HCT116 (cell line): Measurements from ENCODE around the gene MXI1. TPM values are rescaled to one million over a fixed set of nuclear protein-coding genes. Genes with fewer than 3 reads are reported as not detected.

Experiments used
- ATAC-seq: fragments of 200-7000 bp; cut with Tn5 transposase; 2 replicates; pipeline ENCODE4 v1.9.1; 2020; ENCODE audit warnings: mild to moderate bottlenecking, moderate library complexity
- BruUV-seq: library from RNA; stranded (reverse); fragments of 400-500 nt; replicated peaks from 2 replicates; lab custom pipeline; 2021; lab: Mats Ljungman, UMichigan
- CTCF ChIA-PET: fragments of 300-600 bp; sonication (Branson Sonifier 250); formaldehyde crosslinking; loops from one replicate; lab custom pipeline; 2021; ENCODE audit warnings: antibody characterized with exemption; lab: Charles Lee
- POLR2A ChIA-PET: fragments of 300-600, 350-600 bp; sonication (Branson Sonifier 250); formaldehyde crosslinking; loops from one replicate; lab custom pipeline; 2021; ENCODE audit warnings: antibody characterized with exemption; lab: Charles Lee
- RAD21 ChIA-PET, 2 experiments: fragments of 300-600 bp; sonication (Branson Sonifier 250); formaldehyde crosslinking; loops; one replicate each; lab custom pipeline; 2023; ENCODE audit warnings: low total read pairs in 2 of 2; ENCODE audit not compliant: uncharacterized antibody in 2 of 2, unreplicated experiment in 2 of 2, low non-redundant PET in 1 of 2; lab: Charles Lee
- DNase-seq: peaks from one replicate; pipeline ENCODE4 v3.0.0-alpha.2; 2010; ENCODE audit warnings: low read depth, low spot score
- H2AFZ ChIP-seq: fragments of 200-600 bp; shearing (Covaris generic), sonication (generic); 2 replicates; pipeline ENCODE4 v1.6.1; 2017; ENCODE audit warnings: low read depth, mixed run types, mixed read lengths, antibody characterized with exemption, low read length; ENCODE audit not compliant: poor library complexity, severe bottlenecking
- H3K27ac ChIP-seq: 2 replicates; pipeline ENCODE4 v1.5.1; 2012; ENCODE audit warnings: low read depth, low read length
- H3K27me3 ChIP-seq: fragments of 200-600 bp; sonication (generic); 2 replicates; pipeline ENCODE4 v1.6.1; 2016; ENCODE audit warnings: mixed run types, low read length, mixed read lengths; ENCODE audit not compliant: insufficient read depth
- H3K36me3 ChIP-seq, 2 experiments: fragments of 200-500 bp in 1 of 2; fragments of 200-600 bp in 1 of 2; sonication (Bioruptor generic) in 1 of 2; sonication (generic) in 1 of 2; 2 replicates each; pipeline versions ENCODE4 v1.5.1 to v1.6.1; 2014 to 2016; ENCODE audit warnings: low read length in 2 of 2, inconsistent platforms in 1 of 2, mixed read lengths in 1 of 2, mixed run types in 1 of 2; ENCODE audit not compliant: insufficient read depth in 2 of 2, control insufficient read depth in 1 of 2
- H3K4me1 ChIP-seq, 2 experiments: fragments of 200-600 bp in 1 of 2; sonication (generic) in 1 of 2; 2 replicates each; pipeline versions ENCODE4 v1.5.1 to v1.6.1; 2012 to 2017; ENCODE audit warnings: low read length in 2 of 2, inconsistent platforms in 1 of 2, mild to moderate bottlenecking in 1 of 2, mixed read lengths in 1 of 2, mixed run types in 1 of 2, moderate library complexity in 1 of 2; ENCODE audit not compliant: insufficient read depth in 2 of 2, control insufficient read depth in 1 of 2
- H3K4me2 ChIP-seq: fragments of 200-600 bp; sonication (generic); 2 replicates; pipeline ENCODE4 v1.6.1; 2017; ENCODE audit warnings: mixed run types, low read length, mixed read lengths
- H3K4me3 ChIP-seq, 2 experiments: fragments of 200-600 bp in 1 of 2; sonication (generic) in 1 of 2; replicated peaks in 1 of 2; 2 replicates each; pipeline ENCODE4 v1.5.1; 2011 to 2016; ENCODE audit warnings: low read length in 2 of 2, control low read depth in 1 of 2, low read depth in 1 of 2, mild to moderate bottlenecking in 1 of 2, mixed read lengths in 1 of 2, mixed run types in 1 of 2
- H3K79me2 ChIP-seq: fragments of 200-600 bp; sonication (generic); 2 replicates; pipeline ENCODE4 v1.6.1; 2017; ENCODE audit warnings: mild to moderate bottlenecking, mixed run types, low read length, moderate library complexity, mixed read lengths; ENCODE audit not compliant: insufficient read depth
- H3K9ac ChIP-seq: fragments of 200-600 bp; sonication (generic); 2 replicates; pipeline ENCODE4 v1.6.1; 2016; ENCODE audit warnings: low read length, mixed read lengths
- H3K9me2 ChIP-seq: fragments of 200-600 bp; sonication (generic), shearing (Covaris generic); 2 replicates; pipeline ENCODE4 v1.6.1; 2017; ENCODE audit warnings: mixed run types, mild to moderate bottlenecking, moderate library complexity; ENCODE audit not compliant: insufficient read depth
- H3K9me3 ChIP-seq, 2 experiments: fragments of 200-500 bp in 1 of 2; fragments of 200-600 bp in 1 of 2; sonication (Bioruptor generic) in 1 of 2; sonication (generic) in 1 of 2; 2 replicates each; pipeline ENCODE4 v1.6.1; 2014 to 2017; ENCODE audit warnings: low read length in 2 of 2, mixed read lengths in 2 of 2, inconsistent platforms in 1 of 2, low read depth in 1 of 2, mild to moderate bottlenecking in 1 of 2, mixed run types in 1 of 2, moderate library complexity in 1 of 2; ENCODE audit not compliant: control insufficient read depth in 1 of 2, insufficient read depth in 1 of 2
- H4K20me1 ChIP-seq: fragments of 200-600 bp; sonication (generic), shearing (Covaris generic); 2 replicates; pipeline ENCODE4 v1.6.1; 2017; ENCODE audit warnings: mixed run types, mild to moderate bottlenecking, moderate library complexity; ENCODE audit not compliant: insufficient read depth
- CEBPB ChIP-seq: IDR thresholded peaks from 2 replicates; pipeline ENCODE4 v1.6.1; 2012; ENCODE audit warnings: low read depth
- CTCF ChIP-seq, 3 experiments: fragments of 200-600 bp in 1 of 3; sonication (generic) in 1 of 3; IDR thresholded peaks in 2 of 3; conservative IDR thresholded peaks in 1 of 3; 2 replicates each; pipeline ENCODE4 v1.5.1; 2012 to 2017; ENCODE audit warnings: low read depth in 2 of 3, low read length in 2 of 3, antibody characterized with exemption in 1 of 3, borderline replicate concordance in 1 of 3, control low read depth in 1 of 3, mild to moderate bottlenecking in 1 of 3, mixed read lengths in 1 of 3, mixed run types in 1 of 3, moderate library complexity in 1 of 3; ENCODE audit not compliant: insufficient read depth in 1 of 3
- EGR1 ChIP-seq: IDR thresholded peaks from 2 replicates; pipeline ENCODE4 v1.6.1; 2012; ENCODE audit warnings: low read depth
- ELF1 ChIP-seq: IDR thresholded peaks from 2 replicates; pipeline ENCODE4 v1.6.1; 2012; ENCODE audit warnings: low read depth, borderline replicate concordance
- EZH2 ChIP-seq: fragments of 200-600 bp; sonication (generic); IDR thresholded peaks from 2 replicates; pipeline ENCODE4 v1.6.1; 2017; ENCODE audit warnings: antibody characterized with exemption, mixed run types
- FOSL1 ChIP-seq: IDR thresholded peaks from 2 replicates; pipeline ENCODE4 v1.6.1; 2012; ENCODE audit warnings: low read depth
- JUND ChIP-seq: IDR thresholded peaks from 2 replicates; pipeline ENCODE4 v1.6.1; 2012
- POLR2A ChIP-seq: IDR thresholded peaks from 2 replicates; pipeline ENCODE4 v1.7.0; 2011; ENCODE audit warnings: borderline replicate concordance; ENCODE audit not compliant: insufficient read depth, insufficient read length; ENCODE audit errors: extremely low read depth
- SIN3A ChIP-seq: IDR thresholded peaks from 2 replicates; pipeline ENCODE4 v1.6.1; 2012; ENCODE audit warnings: low read depth
- SP1 ChIP-seq: IDR thresholded peaks from 2 replicates; pipeline ENCODE4 v1.6.1; 2012; ENCODE audit warnings: low read depth
- TCF7L2 ChIP-seq: IDR thresholded peaks from 2 replicates; pipeline ENCODE4 v1.7.0; 2011; ENCODE audit warnings: borderline replicate concordance, inconsistent platforms; ENCODE audit not compliant: insufficient read depth, insufficient read length; ENCODE audit errors: extremely low read depth
- YY1 ChIP-seq: IDR thresholded peaks from 2 replicates; pipeline ENCODE4 v1.6.1; 2011; ENCODE audit warnings: low read length, low read depth, moderate library complexity, mild to moderate bottlenecking; ENCODE audit not compliant: insufficient replicate concordance; ENCODE audit errors: extremely low read depth
- ZBTB33 ChIP-seq: IDR thresholded peaks from 2 replicates; pipeline ENCODE4 v1.6.1; 2011; ENCODE audit warnings: mild to moderate bottlenecking, low read length, moderate library complexity; ENCODE audit not compliant: insufficient replicate concordance; ENCODE audit errors: extremely low read depth
- ZFX ChIP-seq: fragments of 450-650 bp; IDR thresholded peaks from 2 replicates; pipeline ENCODE4 v1.6.1; 2017
- ZNF274 ChIP-seq: fragments of 200-500 bp; sonication (Bioruptor generic); IDR thresholded peaks from 2 replicates; pipeline ENCODE4 v1.6.1; 2014; ENCODE audit warnings: mild to moderate bottlenecking, low read depth, low read length, inconsistent platforms
- intact Hi-C: fragments of 100-400 bp; cut with micrococcal nuclease; formaldehyde crosslinking; loops from 2 replicates; pipeline ENCODE4 v1.10.0; 2022
- total RNA-seq: library from RNA; stranded (reverse); gene quantifications from one replicate; pipeline ENCODE4 v1.2.1, GENCODE V29; 2021; ENCODE audit not compliant: unreplicated experiment
- TF ChIP-seq, protein P1 (sequence below): IDR thresholded peaks from 2 replicates; pipeline ENCODE4 v1.6.1; 2012
- TF ChIP-seq, protein P2 (sequence below): IDR thresholded peaks from 2 replicates; pipeline ENCODE4 v1.6.1; 2012

Gene MXI1
- total RNA-seq, 1 experiment from 2014 or later: 57.0 TPM

DNA sequence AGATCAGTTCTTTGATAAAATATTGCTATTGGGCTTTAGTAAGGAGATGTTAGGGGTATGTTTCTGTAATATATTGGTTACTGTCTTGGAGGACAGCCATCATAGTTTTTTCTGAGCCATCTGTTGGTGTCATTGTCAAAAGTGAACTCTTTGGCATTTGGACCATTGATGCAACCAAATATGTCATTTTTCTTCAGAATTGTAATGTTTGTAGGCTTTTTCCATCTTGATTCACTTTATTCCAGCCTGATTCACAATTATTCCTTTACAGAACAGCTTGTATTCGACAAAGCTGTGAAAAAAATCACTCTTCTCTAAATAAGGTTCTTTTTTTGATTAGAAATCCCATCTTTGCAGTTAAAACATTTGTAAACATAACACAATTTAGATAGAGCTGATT, 59.9 kb downstream of the MXI1 start:
- ATAC-seq (no peak), DNase-seq (no peak)
- no TSS peak for BruUV-seq
- TF ChIP-seq FOSL1 (no peak), ZNF274 (no peak), ELF1 (no peak), EZH2 (no peak), EGR1 (no peak), TCF7L2 (no peak), SIN3A (no peak)
- H4K20me1 ChIP-seq: no peaks in the 10 kb centered on the region
- RAD21 ChIA-PET: no interaction called here
- H3K4me1 ChIP-seq: no peaks in the 10 kb centered on the region
- H3K27me3 ChIP-seq: no peaks in the 10 kb centered on the region
- POLR2A ChIA-PET: no interaction called here
- H3K4me2 ChIP-seq: no peak overlapping the region
- H3K9me2 ChIP-seq: no peaks in the 10 kb centered on the region
- no peak overlapping the region for H3K27ac ChIP-seq
- intact Hi-C loops: no loop called here
- no peak overlapping the region for H2AFZ ChIP-seq
- no peaks in the 10 kb centered on the region for H3K9me3 ChIP-seq
- CTCF ChIA-PET: no interaction called here
- no peak overlapping the region for H3K9ac ChIP-seq
- no peaks in the 10 kb centered on the region for H3K36me3 ChIP-seq
- no peaks in the 10 kb centered on the region for H3K79me2 ChIP-seq
- no peak overlapping the region for H3K4me3 ChIP-seq

DNA sequence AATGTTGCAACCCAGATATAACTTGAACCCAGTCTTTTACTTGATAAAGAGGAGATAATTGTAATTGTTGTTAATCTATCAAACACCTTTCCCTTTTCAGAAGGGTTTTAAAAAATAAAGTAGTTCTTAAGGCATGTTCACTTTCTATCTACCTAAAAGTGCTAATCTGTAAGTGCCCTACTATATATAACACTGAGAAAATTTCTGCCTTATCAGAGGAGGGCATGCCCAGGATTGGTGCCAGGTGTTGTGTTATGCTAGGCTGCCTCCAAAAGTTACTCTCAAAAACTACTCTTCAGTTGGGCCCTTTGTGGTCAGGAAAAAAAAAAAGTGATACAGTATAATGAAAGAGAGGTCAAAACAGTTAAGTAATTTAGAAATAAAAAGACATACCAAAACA, 61.0 kb downstream of the MXI1 start:
- no peak overlapping the region for H3K27ac ChIP-seq
- H4K20me1 ChIP-seq: no peaks in the 10 kb centered on the region
- no TSS peak for BruUV-seq
- H3K9me3 ChIP-seq: no peaks in the 10 kb centered on the region
- H3K36me3 ChIP-seq: no peaks in the 10 kb centered on the region
- H3K4me3 ChIP-seq: no peak overlapping the region
- no peak overlapping the region for H3K9ac ChIP-seq
- POLR2A ChIA-PET: no interaction called here
- DNase-seq (no peak), ATAC-seq (no peak)
- H2AFZ ChIP-seq: no peak overlapping the region
- H3K4me2 ChIP-seq: no peak overlapping the region
- RAD21 ChIA-PET: interaction anchor here in 1 of 2 experiments (0.7 kb wide), 1 partner anchor 232 kb away, joined by 3 read pairs; no protein-coding TSS in a partner anchor
- intact Hi-C loops: no loop called here
- H3K4me1 ChIP-seq: no peaks in the 10 kb centered on the region
- no peaks in the 10 kb centered on the region for H3K27me3 ChIP-seq
- no peaks in the 10 kb centered on the region for H3K79me2 ChIP-seq
- CTCF ChIA-PET: interaction anchor here (1.7 kb wide), 1 partner anchor 135 kb away, joined by 3 read pairs; no protein-coding TSS in a partner anchor
- H3K9me2 ChIP-seq: no peaks in the 10 kb centered on the region
- no peak for TF ChIP-seq ZBTB33
- TF ChIP-seq ZNF274: no peak
- TF ChIP-seq EZH2: no peak
- TF ChIP-seq EGR1: no peak
- TF ChIP-seq, protein P1, sequence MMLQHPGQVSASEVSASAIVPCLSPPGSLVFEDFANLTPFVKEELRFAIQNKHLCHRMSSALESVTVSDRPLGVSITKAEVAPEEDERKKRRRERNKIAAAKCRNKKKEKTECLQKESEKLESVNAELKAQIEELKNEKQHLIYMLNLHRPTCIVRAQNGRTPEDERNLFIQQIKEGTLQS: no peak
- TF ChIP-seq CEBPB: no peak
- TF ChIP-seq, protein P2, sequence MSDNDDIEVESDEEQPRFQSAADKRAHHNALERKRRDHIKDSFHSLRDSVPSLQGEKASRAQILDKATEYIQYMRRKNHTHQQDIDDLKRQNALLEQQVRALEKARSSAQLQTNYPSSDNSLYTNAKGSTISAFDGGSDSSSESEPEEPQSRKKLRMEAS: no peak
- TF ChIP-seq ZFX: no peak
- no peak for TF ChIP-seq FOSL1
- no peak for TF ChIP-seq ELF1
- no peak for TF ChIP-seq POLR2A
- TF ChIP-seq CTCF (IDR thresholded peaks at IDR 0.05 in 2 of 3, conservative IDR thresholded peaks at IDR 0.05 in 1 of 3; ENCODE audit: borderline replicate concordance in 1 of 3, insufficient read depth in 1 of 3, low read depth in 2 of 3, low read length in 2 of 3): no peak
- no peak for TF ChIP-seq SP1
- TF ChIP-seq JUND: no peak
- TF ChIP-seq YY1: no peak
- no peak for TF ChIP-seq SIN3A
